Upper lobe of left lung (tissue), 4 donors: ENCODE results near the gene MTMR11.

Experiments
- CTCF ChIP-seq, 6 experiments: fragments of 450-650 bp in 4 of 6; fragments of 200-600 bp in 2 of 6; sonication (generic) in 2 of 6; IDR thresholded peaks; one replicate each; pipeline ENCODE4 v1.5.1; 2016 to 2019; ENCODE audit warnings: antibody characterized with exemption in 6 of 6
- POLR2A ChIP-seq, 4 donors: fragments of 450-650 bp; IDR thresholded peaks; one replicate each; pipeline ENCODE4 v1.5.1; 2016 to 2017; ENCODE audit warnings: antibody characterized with exemption in 4 of 4, mild to moderate bottlenecking in 2 of 4

- TF ChIP-seq POLR2A (IDR thresholded peaks at IDR 0.05) (no peak), CTCF (IDR thresholded peaks at IDR 0.05) (no peak)
Measured at GRCh38 chr1:149923626-149924025, 13.1 kb downstream of the MTMR11 start.
